Stimulated activated naive CD8-positive, alpha-beta T cell treated with anti-CD3 and anti-CD28 coated beads, Interleukin-15, Interleukin-2, amounts not matched to agents 100 ng/mL and 50 ng/mL, for 24 hours (primary cell): ENCODE data around the gene AKAP6.

Experiments used
- H3K27ac Mint-ChIP-seq: one replicate; pipeline ENCODE4 v1.8.0; 2021; ENCODE audit warnings: mild to moderate bottlenecking, mixed read lengths
- H3K27me3 Mint-ChIP-seq: one replicate; pipeline ENCODE4 v1.8.0; 2021; ENCODE audit warnings: mixed read lengths
- H3K36me3 Mint-ChIP-seq: one replicate; pipeline ENCODE4 v1.8.0; 2021; ENCODE audit warnings: low read depth, mixed read lengths
- H3K4me1 Mint-ChIP-seq: one replicate; pipeline ENCODE4 v1.8.0; 2021; ENCODE audit warnings: low read depth, mixed read lengths
- H3K4me3 Mint-ChIP-seq: one replicate; pipeline ENCODE4 v1.8.0; 2021; ENCODE audit warnings: mild to moderate bottlenecking, mixed read lengths
- H3K9me3 Mint-ChIP-seq: one replicate; pipeline ENCODE4 v1.8.0; 2021; ENCODE audit warnings: mixed read lengths

Gene AKAP6

GRCh38 chr14:32629236-32629635 is 300.1 kb downstream of the AKAP6 start:
- Mint-ChIP-seq H3K27ac (no peak overlapping the region), H3K9me3 (peaks cover 5% of the 10 kb centered on the region), H3K27me3 (no peaks in the 10 kb centered on the region), H3K4me1 (no peaks in the 10 kb centered on the region), H3K4me3 (no peak overlapping the region), H3K36me3 (no peaks in the 10 kb centered on the region)

GRCh38 chr14:32630701-32631100 is 301.6 kb downstream of the AKAP6 start:
- Mint-ChIP-seq H3K4me1 (no peaks in the 10 kb centered on the region), H3K27ac (no peak overlapping the region), H3K36me3 (no peaks in the 10 kb centered on the region), H3K9me3 (peaks cover 5% of the 10 kb centered on the region), H3K27me3 (no peaks in the 10 kb centered on the region), H3K4me3 (no peak overlapping the region)

- Mint-ChIP-seq H3K27ac (no peak overlapping the region), H3K4me3 (no peak overlapping the region), H3K4me1 (no peaks in the 10 kb centered on the region), H3K27me3 (no peaks in the 10 kb centered on the region), H3K36me3 (no peaks in the 10 kb centered on the region), H3K9me3 (no peaks in the 10 kb centered on the region)
Observed at GRCh38 chr14:32633224-32633859, 304.2 kb downstream of the AKAP6 start.

GRCh38 chr14:32633930-32634329 is 304.8 kb downstream of the AKAP6 start:
- Mint-ChIP-seq H3K4me1 (no peaks in the 10 kb centered on the region), H3K9me3 (no peaks in the 10 kb centered on the region), H3K36me3 (no peaks in the 10 kb centered on the region), H3K4me3 (no peak overlapping the region), H3K27me3 (no peaks in the 10 kb centered on the region), H3K27ac (no peak overlapping the region)

DNA sequence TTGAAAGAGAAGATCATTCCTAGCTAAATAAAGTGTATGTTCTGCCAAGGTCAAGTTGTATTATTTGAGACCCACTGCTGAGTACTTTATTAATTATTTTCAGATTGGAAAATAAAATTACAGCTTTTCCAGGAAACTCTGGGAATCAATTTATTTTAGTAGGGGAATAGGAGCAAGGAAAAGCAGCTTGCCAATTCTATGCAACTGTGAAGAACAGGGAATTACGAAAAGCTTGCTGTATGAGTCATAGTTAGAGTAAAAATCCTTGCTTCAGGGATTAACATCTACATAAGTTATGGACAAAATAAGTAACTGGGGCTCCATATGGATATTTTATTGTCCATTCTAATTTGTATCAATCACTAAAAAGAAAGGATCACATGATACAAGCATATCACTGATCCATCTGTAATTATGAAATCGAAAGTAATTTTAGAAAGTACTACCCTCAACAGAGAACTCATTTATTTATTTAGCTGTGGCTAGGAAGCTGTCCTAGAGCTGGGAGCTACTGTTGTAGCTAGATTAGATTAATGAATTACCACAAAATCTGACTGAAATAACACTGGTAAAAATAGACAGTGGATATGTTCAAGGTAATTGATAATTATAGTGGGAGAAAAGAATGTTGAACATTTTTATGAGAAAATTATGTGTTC is 306.1 kb downstream of the AKAP6 start:
- Mint-ChIP-seq H3K27me3 (no peaks in the 10 kb centered on the region), H3K4me1 (no peaks in the 10 kb centered on the region), H3K9me3 (no peaks in the 10 kb centered on the region), H3K27ac (no peak overlapping the region), H3K4me3 (no peak overlapping the region), H3K36me3 (no peaks in the 10 kb centered on the region)

DNA sequence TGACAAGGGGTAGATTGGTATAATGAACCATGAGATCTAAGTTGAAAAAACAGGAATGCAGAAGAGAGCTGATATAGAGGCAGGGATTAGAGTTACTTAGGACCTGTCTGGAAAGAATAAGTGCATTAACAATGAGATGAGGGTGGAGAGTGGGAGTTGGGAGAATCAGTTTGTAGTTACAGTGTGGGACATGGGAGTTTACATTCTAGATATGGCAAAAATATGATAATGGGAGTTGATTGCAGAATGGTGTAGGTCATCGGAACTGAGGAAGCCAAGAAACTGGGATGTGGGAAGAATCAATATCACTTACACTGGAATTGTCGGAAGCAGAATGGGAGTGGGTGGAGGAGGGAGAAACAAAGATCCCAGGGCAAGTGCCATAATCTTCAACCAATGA is 308.5 kb downstream of the AKAP6 start:
- Mint-ChIP-seq H3K4me1 (no peaks in the 10 kb centered on the region), H3K36me3 (no peaks in the 10 kb centered on the region), H3K27me3 (no peaks in the 10 kb centered on the region), H3K27ac (no peak overlapping the region), H3K4me3 (no peak overlapping the region), H3K9me3 (no peaks in the 10 kb centered on the region)

- H3K27me3 Mint-ChIP-seq = no peaks in the 10 kb centered on the region
- no peak overlapping the region for H3K4me3 Mint-ChIP-seq
- no peaks in the 10 kb centered on the region for H3K9me3 Mint-ChIP-seq
- H3K27ac Mint-ChIP-seq = no peak overlapping the region
- H3K36me3 Mint-ChIP-seq = no peaks in the 10 kb centered on the region
- no peaks in the 10 kb centered on the region for H3K4me1 Mint-ChIP-seq
Observed at GRCh38 chr14:32639208-32639607, 310.1 kb downstream of the AKAP6 start.

- H3K4me3 Mint-ChIP-seq = no peak overlapping the region
- no peaks in the 10 kb centered on the region for H3K4me1 Mint-ChIP-seq
- H3K36me3 Mint-ChIP-seq = no peaks in the 10 kb centered on the region
- H3K9me3 Mint-ChIP-seq = no peaks in the 10 kb centered on the region
- H3K27me3 Mint-ChIP-seq = no peaks in the 10 kb centered on the region
- no peak overlapping the region for H3K27ac Mint-ChIP-seq
Observed at GRCh38 chr14:32645551-32645950, 316.5 kb downstream of the AKAP6 start.

DNA sequence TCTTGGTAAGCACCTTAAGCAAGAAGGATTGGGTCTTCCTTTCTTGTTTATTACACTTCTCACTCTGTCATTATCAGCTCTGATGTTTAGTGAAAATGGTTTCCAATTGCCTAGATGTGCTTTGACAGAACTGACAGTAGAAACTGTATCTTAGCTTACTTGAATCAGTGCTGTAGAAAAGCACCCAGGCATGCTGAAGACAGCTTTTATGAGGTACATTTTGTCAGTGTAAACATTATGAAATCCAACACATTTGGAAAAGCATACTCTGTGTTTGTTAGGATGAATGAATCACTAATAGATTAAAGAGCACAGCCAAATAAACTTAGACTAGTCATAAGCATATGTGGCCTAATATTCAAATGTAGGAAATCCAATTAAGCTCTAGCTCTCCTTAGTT is 319.3 kb downstream of the AKAP6 start:
- no peak overlapping the region for H3K4me3 Mint-ChIP-seq
- no peak overlapping the region for H3K27ac Mint-ChIP-seq
- no peaks in the 10 kb centered on the region for H3K27me3 Mint-ChIP-seq
- no peaks in the 10 kb centered on the region for H3K36me3 Mint-ChIP-seq
- no peaks in the 10 kb centered on the region for H3K9me3 Mint-ChIP-seq
- no peaks in the 10 kb centered on the region for H3K4me1 Mint-ChIP-seq

GRCh38 chr14:32650030-32650429 is 320.9 kb downstream of the AKAP6 start:
- Mint-ChIP-seq H3K4me3 (no peak overlapping the region), H3K36me3 (no peaks in the 10 kb centered on the region), H3K27me3 (no peaks in the 10 kb centered on the region), H3K27ac (no peak overlapping the region), H3K9me3 (no peaks in the 10 kb centered on the region), H3K4me1 (no peaks in the 10 kb centered on the region)

- no peaks in the 10 kb centered on the region for H3K9me3 Mint-ChIP-seq
- H3K36me3 Mint-ChIP-seq = no peaks in the 10 kb centered on the region
- no peaks in the 10 kb centered on the region for H3K27me3 Mint-ChIP-seq
- H3K4me3 Mint-ChIP-seq = no peak overlapping the region
- H3K27ac Mint-ChIP-seq = no peak overlapping the region
- no peaks in the 10 kb centered on the region for H3K4me1 Mint-ChIP-seq
Observed at GRCh38 chr14:32650665-32651064, 321.6 kb downstream of the AKAP6 start.

DNA sequence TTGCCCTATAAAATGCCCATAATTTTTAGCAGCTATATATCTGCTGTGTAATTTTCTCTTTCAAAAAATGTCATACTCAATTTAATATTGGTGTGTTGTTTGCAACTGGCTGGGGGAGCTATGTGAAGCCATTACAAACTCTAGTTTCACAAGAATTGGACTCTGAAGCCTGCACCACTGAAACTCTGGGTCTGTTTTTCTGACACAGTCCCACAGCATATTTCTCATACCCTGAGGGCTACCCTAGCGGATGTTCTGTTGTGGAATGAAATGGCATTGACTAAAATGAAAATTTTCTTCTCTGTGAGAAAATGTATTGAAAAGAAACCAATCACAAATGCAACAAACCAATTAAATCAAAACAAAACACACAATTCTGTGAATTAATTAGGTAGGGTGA is 325.0 kb downstream of the AKAP6 start:
- H3K27ac Mint-ChIP-seq = no peak overlapping the region
- no peaks in the 10 kb centered on the region for H3K36me3 Mint-ChIP-seq

GRCh38 chr14:32656601-32657000 is 327.5 kb downstream of the AKAP6 start:
- no peak overlapping the region for H3K4me3 Mint-ChIP-seq
- H3K4me1 Mint-ChIP-seq = no peaks in the 10 kb centered on the region

More for the DNA sequence above, 325.0 kb downstream of the AKAP6 start:
- Mint-ChIP-seq H3K4me1 (no peaks in the 10 kb centered on the region), H3K9me3 (no peaks in the 10 kb centered on the region), H3K4me3 (no peak overlapping the region), H3K27me3 (no peaks in the 10 kb centered on the region)

DNA sequence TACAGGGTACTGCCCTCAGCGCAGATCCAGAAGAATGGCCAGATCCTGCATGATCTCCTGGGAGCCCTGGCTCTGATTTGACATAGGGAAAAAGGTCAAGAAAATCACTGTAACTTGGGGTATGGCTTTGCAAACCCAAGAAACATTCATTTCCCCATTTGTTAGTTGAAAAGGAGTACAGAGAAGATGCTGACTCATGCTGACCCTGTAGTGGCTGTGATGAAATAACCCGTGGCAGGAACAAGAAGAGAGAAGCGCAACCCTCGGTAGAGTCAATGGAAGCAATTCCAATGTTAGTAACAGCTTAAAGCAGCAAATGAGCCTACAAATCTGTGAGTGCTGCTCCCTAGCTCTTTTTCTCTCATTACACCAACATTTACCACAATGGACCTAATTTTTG is 328.0 kb downstream of the AKAP6 start:
- H3K27me3 Mint-ChIP-seq = no peaks in the 10 kb centered on the region
- H3K36me3 Mint-ChIP-seq = no peaks in the 10 kb centered on the region
- no peak overlapping the region for H3K4me3 Mint-ChIP-seq
- no peak overlapping the region for H3K27ac Mint-ChIP-seq
- no peaks in the 10 kb centered on the region for H3K9me3 Mint-ChIP-seq
- H3K4me1 Mint-ChIP-seq = no peaks in the 10 kb centered on the region

More at GRCh38 chr14:32656601-32657000, 327.5 kb downstream of the AKAP6 start:
- H3K27ac Mint-ChIP-seq = no peak overlapping the region
- H3K9me3 Mint-ChIP-seq = no peaks in the 10 kb centered on the region
- no peaks in the 10 kb centered on the region for H3K36me3 Mint-ChIP-seq
- H3K27me3 Mint-ChIP-seq = no peaks in the 10 kb centered on the region

- Mint-ChIP-seq H3K4me3 (no peak overlapping the region), H3K9me3 (no peaks in the 10 kb centered on the region), H3K36me3 (no peaks in the 10 kb centered on the region), H3K27me3 (no peaks in the 10 kb centered on the region), H3K27ac (no peak overlapping the region), H3K4me1 (no peaks in the 10 kb centered on the region)
Observed at GRCh38 chr14:32661216-32661615, 332.1 kb downstream of the AKAP6 start.

- Mint-ChIP-seq H3K9me3 (no peaks in the 10 kb centered on the region), H3K4me3 (no peak overlapping the region), H3K36me3 (no peaks in the 10 kb centered on the region), H3K27me3 (no peaks in the 10 kb centered on the region), H3K4me1 (no peaks in the 10 kb centered on the region), H3K27ac (no peak overlapping the region)
Observed at GRCh38 chr14:32662211-32662610, 333.1 kb downstream of the AKAP6 start.
